HG02973 (cell line): Measurements from ENCODE around the gene ORAI3.
A peak's percentile ranks its signal among the peaks of the same experiment; 100 is the strongest.
"Not testable (repeated sequence)": the region's sequence is repeated elsewhere in the genome, so short reads cannot be mapped to it uniquely, and the experiment has no call there.

ENCODE experiments used
- ATAC-seq: cut with Tn5 transposase; IDR thresholded peaks from one replicate; pipeline ENCODE4 v1.9.1; 2021; ENCODE audit warnings: moderate library complexity; ENCODE audit not compliant: unreplicated experiment

The ORAI3 gene

DNA sequence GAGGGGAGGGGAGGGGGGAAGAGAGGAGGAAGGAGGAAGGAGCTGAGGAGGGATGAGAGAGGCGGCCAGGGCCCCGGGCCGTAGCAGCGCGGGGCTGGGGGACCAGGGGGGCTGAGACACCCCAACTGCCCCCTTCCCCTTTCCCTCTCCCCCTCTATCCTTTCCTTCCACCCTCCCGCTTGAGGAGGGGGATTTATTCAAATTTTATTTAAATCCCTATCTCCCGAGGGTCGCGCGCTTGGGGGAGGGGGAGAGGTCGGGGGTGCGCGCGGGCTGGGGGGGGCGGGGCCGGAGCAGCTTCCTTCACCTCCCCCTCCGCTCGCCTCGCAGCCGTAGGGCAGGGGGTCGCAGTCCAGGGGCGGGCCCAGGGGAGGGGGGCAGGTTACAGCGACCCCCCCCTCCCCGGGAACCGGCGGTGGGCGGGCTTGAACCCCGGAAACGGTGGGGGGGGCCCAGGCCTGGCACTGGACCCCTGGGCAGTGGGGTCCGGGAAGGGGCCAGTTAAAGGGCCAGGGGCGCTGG is 25.3 kb upstream of the ORAI3 start, which contains the start of gene FBXL19:
Gene FBXL19, plus strand, starts transcription at position 19 of the 522 bp plus-strand sequence. CDS start 2,183 bp downstream, outside the sequence.
- no peak for ATAC-seq

DNA sequence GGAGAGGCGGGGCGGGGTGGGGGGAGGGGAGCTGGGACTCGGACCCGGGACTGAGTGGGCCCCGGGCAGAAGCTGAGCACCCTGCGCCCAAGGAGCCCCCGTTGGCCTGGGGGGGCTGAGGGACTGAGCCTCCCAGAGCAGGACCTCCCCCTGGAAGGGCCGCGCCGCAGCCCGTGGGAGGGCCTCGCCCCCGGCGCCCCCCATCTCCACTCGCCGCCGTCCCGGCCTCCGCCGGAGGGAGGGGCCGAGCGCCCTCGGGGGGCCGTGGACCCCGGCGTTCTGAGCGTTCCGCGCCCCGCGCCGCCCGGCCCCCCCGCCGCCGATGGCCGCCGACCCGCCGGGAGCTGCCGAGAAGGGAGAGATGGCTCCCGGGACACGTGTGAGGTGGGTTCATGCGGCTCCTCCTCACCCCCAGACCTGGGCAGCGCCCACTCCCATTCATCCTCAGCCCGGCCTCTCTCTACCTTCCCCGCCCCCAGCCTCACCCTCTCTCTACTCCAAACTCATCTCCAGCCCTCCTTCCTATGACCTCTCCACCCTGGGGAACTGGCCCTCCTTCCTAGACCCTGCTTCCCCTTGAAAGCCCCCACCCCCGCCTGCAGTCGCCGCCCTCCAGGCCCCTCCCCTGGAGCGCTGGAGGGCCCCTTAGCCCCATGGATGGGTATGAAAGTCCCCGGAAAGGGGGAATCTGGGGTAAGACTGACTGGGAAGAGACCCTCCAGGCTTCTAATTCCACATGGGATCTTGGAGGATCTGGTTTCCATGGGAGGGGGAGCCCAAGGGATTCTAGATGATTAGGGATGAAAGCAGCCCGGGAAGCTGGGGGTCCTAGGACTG is 24.6 kb upstream of the ORAI3 start:
- ATAC-seq, result no peak

DNA sequence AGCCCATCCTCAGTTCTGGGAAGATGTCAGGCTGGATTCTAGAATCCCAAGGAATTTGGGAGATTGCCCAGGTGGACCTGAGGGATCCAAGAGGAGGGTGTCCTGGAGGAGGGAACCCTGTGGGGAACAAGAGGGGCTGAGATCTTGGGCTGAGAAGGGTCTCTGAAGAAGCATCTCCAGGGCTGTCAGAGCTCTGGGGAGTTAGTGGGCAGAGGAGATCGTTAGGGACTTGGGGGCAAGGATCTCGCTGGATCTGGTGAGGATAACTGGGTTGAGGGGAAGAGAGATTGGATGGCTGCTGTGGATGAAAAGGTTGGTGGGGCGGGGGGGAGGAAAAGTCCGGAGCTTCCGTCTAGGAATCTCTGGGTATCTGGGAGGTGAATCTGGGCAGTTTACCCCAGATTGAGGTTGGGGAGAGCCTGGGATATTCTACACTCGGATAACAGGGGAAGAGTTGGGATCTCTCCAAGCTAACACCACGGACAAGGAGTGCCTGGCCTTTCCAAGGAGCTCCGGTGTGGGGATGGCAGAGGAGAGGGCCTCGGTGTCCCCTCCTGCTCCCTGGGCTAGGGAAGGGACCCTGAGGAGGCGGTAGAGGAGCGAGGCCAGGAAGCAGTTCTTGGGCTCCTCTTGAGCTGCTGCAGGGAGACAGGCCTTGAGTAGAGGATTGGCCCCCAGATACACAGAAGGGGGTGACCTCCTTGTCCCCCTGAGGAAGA is 23.8 kb upstream of the ORAI3 start:
- no peak for ATAC-seq

DNA sequence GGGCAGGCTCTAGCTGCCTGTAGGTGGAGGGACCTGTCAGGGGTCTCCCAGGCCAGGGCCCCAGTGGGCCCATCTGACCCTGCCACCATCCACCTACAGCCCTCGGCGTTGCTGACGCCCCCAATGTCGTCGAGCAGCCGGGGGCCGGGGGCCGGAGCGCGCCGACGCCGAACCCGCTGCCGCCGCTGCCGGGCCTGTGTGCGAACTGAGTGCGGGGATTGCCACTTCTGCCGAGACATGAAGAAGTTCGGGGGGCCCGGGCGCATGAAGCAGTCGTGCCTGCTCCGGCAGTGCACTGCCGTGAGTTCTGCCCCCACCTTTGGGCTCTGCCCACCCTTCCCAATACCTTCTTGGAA is 23.3 kb upstream of the ORAI3 start:
- ATAC-seq, result no peak

DNA sequence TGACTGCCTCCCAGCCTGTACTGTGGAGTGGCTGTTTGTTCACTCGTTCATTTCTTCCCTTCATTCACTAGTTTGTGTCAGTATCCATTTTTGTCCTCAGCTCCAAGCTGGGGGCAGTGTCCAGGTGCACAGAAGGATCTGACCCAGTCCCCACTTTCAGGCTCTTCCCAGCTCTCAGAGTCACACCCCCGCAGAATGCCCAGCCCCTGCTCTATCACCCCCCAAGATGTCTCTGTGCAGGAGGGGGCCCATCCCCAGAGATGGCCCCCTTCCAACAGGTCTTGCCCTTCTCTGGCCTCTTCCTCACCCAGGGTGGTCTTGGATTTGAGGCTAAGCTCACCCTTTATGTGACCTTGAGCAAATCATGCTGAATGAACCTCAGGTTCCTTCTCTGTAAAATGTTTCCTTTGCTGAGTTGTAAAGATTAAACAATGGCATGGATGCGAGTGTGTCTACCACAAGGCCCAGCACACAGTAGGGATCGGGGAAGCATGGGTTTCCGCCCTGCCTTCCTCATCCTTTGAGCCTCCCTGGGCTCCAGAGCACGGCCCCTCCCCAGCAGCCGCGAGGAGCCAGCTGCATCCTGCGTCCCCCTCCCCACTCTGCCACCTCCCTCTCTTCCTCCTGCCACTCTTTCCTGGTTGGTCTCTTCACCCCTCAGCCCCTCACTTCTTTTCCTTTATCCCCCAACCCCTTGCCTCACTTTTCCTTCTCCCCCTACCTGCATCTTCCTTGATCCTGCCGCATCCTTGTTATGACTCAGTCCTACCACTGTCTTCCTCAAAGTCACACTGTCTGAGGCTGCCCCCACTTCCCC is 22.7 kb upstream of the ORAI3 start:
- ATAC-seq, result no peak

DNA sequence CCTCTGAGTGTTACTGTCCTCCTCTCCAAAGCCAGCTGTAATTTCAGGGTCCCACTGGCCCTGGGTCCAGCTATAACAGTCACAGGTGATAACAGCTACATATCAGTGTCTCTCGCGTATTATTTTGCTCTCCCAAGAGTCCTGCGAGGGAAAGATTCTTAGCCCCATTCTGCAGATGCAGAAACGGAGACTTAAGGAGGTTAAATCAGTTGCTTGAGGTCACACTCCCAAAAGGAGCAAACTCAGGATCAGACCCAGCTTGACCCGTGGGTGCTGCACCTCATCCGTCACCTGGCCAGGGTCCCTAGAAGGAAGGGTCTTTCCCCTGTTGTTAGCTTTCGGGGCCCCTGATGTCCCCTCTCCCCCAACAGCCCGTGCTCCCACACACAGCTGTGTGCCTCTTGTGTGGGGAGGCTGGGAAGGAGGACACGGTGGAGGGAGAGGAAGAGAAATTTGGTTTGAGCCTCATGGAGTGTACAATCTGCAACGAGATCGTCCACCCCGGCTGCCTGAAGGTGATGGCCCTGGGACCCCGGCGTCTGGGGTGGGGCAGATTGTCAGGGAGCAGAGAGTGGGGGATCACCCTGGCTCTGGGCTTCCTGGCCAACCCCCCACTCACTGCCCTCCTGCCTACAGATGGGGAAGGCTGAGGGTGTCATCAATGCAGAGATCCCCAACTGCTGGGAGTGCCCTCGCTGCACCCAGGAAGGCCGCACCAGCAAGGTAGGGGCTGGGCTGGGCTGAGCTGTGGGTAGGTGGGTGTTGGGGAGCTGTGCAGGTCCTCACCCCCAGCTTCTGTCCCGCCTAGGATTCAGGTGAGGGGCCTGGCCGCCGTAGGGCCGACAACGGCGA is 21.7 kb upstream of the ORAI3 start:
- no peak for ATAC-seq

DNA sequence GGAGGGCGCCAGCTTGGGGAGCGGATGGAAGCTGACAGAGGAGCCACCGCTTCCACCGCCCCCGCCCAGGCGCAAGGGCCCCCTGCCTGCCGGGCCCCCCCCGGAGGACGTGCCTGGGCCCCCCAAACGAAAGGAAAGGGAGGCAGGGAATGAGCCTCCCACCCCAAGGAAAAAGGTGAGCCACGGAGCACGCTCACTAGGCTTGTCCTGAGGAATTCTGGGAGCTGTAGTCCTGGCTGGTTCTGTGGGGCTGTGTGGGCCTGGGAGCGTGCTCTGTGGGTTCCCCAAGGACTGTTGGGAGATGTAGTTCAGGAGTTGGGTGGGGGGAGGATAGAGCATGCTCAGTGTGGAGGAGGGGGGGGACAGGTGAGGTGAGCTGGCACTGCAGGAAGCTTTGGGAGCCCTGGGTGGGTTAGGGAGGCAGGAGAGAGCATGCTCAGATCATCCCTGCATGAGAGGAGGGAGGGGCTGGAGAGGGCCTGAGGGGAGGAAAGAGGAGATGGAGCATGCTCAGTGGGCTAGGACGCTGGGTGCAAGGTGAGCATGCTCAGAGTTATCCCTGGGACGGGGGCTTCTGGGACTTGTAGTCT is 21.0 kb upstream of the ORAI3 start:
- ATAC-seq, result no peak

DNA sequence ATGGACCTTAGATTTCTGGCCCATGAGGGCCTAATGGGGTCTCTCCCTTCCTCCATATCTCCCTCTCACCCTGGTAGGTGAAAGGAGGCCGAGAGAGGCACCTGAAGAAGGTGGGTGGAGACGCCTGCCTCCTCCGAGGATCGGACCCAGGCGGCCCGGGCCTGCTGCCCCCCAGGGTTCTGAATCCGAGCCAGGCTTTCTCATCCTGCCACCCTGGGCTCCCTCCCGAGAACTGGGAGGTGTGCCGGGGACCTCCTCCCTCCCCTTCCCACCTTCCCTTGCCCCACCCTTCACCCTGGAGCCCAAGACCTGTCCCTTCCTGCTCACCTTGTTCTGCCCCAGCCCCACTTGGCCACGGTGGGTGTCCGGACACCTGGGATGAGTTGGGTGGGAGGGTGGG is 20.5 kb upstream of the ORAI3 start:
- no peak for ATAC-seq

DNA sequence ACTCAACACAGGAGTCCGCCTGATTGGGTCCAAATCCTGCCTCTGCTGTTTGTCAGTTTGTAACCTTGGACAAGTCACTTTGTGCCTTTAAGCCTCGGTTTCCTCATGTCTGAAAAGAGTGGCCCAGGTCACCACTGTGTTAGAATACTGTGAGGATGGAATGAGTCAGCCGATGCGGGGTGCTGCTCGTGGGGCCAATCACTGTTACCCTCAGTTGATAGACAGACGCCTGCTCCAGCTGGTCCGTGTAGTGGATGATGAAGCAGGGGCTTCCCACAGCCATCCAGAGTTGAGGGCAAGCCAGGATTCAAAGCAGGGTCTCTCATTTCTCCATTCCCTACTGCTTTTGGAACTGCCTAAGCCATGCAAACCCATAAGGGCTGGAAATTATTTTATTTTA is 19.7 kb upstream of the ORAI3 start:
- ATAC-seq, result no peak

DNA sequence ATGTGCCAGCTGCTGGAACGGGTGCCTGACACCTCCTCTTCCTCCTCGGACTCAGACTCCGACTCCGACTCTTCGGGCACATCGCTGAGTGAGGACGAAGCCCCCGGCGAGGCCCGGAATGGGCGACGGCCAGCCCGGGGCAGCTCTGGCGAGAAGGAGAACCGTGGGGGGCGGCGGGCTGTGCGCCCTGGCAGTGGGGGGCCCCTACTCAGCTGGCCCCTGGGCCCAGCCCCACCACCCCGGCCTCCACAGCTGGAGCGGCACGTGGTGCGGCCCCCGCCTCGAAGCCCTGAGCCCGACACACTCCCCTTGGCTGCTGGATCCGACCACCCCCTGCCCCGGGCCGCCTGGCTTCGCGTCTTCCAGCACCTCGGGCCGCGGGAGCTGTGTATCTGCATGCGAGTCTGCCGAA is 18.7 kb upstream of the ORAI3 start:
- ATAC-seq, result no peak

DNA sequence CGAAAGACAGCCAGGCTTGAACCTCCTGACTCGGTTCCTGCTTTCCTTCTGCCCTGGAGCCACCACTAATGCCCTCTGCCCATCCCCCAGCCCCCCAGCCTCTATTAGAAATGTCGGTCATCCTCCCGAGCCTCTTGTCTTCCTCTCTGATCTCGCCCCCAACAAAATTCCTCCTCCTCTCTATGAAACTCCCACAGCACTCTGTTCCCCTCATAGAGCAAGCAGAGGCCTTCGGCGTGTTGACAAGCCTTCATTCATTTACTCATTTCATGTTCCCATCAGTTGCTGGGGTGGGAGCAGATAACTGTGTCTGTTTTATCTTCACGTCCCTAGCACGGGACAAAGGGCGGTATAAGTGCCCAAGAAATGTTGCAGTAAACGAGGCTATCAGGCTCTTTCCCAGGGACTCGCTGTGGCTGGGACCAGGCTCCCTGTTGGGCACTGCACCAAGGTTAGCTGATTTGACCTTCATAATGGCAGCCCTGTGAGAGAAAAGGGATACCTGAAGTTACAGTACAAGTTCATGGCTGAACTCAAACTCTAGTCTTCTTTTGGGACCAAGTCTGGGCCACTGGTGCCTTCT is 17.7 kb upstream of the ORAI3 start:
- no peak for ATAC-seq

DNA sequence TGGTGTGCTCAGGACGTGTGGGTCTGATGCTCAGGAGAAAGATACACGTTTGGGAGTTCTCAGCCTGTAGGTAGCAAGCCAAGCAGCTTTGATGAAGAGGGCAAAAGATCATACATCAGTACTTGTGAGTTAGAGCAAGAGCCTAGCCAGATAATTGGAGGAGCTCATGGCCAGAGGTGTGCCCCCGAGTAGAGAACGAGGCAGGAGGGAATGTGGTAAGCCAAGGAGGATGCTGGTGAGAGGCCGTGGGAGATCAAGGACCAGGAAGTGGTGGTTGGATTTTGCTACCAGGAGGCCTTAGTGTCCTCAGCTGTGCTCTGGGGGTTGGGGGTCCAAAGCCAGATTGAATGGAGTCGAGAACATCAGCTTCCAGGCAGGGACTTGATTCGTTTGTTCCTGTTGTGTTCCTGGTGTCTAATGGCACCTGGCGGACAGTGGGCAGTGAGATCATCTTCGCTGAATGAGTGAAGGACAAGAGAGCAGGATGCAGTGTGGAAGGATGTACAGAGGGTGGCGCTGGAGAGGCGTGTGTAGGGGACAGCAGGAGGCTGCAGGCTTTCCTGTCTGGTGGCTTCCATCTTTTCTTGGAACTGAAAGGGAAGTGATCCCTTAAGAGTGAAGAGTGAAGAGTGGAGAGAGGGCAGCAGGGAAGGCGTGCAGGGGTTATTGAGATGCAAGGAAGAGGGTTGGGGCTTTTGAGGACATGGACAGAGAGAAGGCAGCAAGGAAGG is 13.9 kb upstream of the ORAI3 start:
- no peak for ATAC-seq

DNA sequence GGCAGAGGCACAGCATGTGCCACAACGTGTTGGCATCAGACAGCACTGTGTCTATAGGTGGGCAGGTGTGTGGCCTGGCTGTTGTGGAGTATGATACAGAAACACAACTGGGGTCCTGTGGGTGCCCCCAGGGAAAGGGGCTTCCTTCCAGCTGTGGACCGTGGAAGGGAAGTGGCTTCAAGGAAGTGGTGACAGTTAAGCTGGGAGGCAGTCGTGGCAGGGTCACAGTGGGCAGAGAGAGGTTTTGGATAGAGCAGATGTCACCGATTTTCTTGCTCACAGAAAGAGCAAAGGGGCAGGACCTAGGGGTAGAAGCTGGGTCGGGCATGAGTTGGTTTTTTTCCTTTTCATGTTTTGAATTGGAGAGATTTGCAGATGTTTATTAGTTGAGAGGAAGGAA is 11.2 kb upstream of the ORAI3 start:
- no peak for ATAC-seq

DNA sequence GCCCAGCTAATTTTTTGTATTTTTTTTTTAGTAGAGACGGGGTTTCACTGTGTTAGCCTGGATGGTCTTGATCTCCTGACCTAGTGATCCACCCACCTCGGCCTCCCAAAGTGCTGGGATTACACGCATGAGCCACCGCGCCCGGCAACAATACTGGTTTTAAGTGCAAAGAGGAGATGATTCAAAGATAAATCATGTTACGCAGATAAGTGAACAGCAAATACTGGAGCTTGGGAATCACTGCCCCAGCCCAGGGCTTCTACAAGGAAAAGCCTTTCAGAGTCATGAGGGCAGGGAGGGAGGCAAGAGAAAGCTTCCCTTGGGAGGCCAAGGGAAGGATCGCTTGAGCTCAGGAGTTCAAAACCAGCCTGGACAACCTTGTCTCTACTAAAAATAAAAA is 9.3 kb upstream of the ORAI3 start:
- ATAC-seq, result not testable (repeated sequence)

DNA sequence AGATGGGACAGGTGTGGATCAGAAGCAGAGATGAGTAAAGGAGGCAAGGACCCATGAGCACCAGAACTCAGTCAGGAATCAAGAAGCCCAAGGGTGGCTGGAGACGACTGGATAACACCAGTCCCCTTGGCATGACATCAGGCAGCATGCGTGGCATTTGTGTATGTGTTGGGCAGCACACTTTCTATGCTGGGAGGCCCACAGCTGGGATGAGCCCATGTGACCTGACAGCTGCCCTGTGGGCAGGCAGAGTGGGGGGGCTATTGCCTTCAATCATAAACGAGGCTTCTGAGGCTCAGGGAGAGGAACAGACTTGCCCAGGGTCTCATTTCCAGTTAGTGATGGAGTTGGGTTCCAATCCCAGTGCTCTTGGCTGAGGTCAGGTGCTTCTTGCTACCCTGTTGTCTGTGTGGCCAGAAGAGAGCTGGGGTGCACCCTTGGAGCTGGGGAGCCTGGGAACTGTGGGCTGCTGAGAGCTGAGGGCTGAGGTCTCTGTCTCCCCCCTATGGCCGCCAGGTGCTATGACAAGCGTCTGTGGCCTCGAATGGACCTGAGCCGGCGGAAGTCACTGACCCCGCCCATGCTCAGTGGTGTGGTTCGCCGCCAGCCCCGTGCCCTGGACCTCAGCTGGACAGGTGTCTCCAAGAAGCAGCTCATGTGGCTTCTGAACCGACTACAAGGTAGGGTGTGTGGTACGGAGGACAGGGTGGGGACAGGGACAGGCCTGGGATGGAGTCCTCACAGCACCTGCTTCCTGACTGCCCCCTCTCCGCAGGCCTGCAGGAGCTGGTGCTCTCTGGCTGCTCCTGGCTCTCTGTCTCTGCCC is 7.1 kb upstream of the ORAI3 start:
- ATAC-seq, result peak; percentile 87

DNA sequence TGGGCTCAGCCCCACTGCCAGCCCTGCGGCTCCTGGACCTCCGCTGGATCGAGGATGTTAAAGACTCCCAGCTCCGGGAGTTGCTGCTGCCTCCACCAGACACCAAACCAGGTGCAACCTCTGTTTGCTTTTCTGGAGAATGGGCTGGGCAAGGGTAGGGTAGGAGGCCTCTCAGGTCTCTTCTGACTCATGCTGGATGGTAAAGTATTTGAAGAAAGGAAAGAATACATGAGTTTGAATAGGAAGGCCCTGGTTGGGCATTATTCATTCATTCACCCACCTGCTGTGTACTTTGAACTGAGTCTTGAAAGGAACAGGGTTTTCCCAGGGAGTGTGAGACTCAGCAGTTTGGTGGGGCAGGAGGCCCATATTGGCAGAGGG is 6.5 kb upstream of the ORAI3 start:
- ATAC-seq, result no peak

DNA sequence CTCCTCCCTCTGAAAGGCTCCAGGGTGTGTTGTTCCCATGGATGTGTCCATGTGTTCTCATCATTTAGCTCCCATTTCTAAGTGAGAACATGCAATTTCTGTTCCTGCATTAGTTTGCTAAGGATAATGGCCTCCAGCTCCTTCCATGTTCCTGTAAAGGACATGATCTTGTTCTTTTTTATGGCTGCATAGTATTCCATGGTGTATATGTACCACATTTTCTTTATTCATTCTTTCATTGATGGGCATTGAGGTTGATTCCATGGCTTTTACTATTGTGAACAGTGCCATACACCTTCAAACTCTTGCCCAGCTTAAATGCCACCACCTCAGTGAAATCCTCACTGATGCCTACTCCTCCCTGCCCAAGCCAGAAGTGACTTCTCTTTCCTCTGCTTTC is 4.5 kb upstream of the ORAI3 start:
- ATAC-seq, result no peak
